Measurements from ENCODE around the gene FIP1L1. TPM values are rescaled to one million over a fixed set of nuclear protein-coding genes. Genes with fewer than 3 reads are reported as not detected.

Gene FIP1L1
- total RNA-seq, 1 donor from 2014 or later: 55.8 TPM

DNA sequence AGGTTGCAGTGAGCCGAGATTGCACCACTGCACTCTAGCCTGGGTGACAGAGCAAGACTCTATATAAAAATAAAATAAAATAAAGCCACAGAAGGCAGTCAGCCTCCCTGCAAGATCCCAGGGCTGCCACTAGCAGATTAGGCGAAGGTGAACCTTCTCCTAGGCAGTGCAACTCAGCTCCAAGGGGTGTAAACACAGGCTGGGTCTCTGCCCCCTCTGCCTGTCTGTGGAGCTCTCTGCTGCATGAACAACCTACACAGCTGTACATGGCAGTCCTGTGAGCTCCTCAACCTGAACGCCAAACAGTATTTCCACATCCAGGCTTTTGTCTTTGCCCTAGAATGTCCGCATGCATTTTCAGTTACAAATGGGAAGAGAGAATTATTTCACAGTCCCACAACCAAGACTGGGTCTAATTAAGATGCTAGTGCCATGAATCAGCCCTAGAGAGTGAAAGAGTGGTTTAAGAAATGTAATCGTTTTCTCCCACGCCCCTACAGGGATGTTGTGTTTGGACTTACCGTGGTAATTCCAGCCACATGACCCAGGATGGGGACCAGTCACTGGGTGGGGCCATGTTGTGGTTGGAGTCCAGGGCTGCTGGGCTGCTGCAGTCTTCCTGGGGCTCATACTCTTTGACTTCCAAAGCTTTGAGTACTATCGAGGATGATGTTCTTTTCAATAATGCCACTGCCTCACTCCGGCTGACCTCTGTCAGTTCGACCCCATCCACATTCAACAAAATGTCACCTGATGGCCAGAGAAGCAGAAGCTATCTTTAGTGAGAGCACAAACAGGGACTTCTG lies 99.0 kb downstream of the FIP1L1 start:
- peak; percentile 42 for DNase-seq

DNA sequence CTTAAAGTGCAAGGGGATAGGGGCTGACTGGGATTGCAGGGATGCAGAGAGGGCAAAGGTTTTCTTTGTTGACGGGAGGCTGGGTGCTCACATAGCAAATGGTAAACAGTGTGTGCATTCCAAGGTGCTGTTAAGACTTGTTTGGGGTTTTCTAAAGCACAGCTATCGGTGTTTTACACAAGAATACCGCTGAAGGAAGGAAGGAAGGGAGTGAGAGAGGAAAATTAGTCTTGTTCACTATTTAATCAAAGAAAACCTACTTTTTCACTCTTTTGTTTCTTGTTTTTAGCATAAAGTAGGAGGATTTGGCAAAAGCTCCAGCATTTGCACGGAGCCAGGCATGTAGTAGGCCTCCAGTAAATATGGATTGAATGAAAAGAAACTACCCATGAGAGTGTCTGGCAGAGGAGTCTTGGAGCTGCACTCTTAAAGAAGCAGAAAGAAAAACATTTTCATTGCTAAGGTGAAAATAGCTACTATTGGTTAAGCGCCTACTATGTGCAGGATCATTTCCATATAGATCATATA lies 99.7 kb downstream of the FIP1L1 start:
- DNase-seq: peak; percentile 54

GRCh38 chr4:53477636-53478035 lies 100.2 kb downstream of the FIP1L1 start:
- DNase-seq: no peak

DNA sequence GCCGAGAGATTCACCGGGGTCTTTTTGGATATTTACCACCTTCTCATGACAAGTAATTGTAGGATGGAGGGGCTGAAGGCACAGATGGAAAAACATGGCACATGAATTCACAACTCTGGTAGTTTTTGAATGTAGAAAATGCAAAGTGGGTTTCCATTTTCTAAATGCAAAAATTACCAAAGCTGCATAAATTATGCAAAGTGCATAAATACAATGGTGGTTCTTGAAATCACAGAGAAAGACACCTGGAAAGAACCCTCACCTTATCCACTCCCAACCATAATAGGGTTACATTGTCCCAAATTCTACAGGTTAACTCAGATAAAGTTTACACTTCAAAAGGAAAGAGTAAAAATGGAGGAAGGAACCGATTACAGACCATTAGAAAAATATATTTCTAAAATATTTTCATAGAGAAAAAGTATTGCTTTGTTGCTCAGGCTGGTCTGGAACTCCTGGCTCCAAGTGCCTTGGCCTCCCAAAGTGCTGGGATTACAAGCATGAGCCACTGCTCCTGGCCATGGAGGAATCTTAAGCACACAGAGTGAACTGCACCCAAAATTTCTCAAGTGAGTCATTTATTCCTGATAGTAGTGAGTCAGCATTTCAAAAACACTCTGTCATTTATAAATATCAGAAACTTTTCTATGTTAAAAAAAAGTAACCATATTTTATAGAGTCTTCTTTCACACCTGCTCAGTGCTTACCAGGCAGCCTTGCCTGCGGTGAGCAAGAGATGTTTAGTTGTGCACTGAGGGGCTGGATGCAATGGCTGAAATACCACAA lies 101.4 kb downstream of the FIP1L1 start:
- DNase-seq: no peak

DNA sequence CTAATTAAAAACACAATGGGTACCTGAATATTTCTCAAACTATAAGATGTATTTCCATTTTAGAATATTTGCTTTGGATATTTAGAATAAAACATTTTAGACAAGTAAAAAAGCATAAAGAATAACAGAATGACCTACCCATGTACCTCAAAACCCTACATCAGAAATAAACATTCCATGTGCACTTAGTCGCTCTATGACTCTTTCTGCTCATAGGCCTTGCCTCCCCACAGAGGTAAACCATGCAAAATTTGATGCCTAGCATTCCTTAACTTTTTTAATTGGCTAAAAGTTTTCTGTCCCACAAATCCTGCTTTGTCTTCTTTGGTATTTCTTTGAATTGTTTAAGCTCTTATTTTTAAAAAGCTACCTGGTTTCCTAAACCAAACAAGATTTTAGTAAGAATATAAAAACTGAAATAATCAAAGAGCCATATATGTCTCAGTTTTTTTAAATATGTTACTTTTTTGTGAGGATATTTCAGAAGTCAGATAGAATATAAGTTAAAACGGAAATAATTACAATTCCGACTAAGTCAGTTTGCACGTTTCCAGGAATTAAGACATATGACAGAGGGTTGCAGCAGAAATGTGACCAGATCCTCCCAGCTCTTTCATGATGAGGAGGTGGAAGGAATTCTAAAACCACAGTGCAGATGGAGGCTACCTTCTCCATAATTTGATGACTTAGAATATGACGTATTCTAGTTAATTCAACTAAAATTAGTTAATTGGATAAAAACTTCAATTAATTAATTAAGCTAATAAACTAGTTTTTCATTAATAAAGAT lies 102.5 kb downstream of the FIP1L1 start:
- DNase-seq: no peak

DNA sequence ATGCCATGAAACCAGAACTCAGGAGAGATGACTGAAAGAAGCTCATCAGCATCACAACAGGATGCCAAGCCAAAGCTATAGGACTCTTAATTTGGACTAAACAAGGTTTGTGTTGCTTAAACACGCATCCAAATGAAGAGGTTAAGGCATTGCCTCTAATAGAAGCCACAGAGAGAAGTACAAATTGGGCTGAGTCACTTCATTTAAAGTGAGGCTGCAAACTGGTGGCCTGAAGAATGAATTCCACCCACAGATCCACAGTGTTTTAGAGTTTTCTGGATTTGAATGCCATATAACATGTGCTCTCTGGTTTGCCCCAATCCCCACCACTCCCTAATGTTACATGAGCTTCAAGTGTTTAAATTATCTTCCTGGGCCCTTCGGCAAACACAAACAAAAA lies 103.5 kb downstream of the FIP1L1 start:
- no peak for DNase-seq

DNA sequence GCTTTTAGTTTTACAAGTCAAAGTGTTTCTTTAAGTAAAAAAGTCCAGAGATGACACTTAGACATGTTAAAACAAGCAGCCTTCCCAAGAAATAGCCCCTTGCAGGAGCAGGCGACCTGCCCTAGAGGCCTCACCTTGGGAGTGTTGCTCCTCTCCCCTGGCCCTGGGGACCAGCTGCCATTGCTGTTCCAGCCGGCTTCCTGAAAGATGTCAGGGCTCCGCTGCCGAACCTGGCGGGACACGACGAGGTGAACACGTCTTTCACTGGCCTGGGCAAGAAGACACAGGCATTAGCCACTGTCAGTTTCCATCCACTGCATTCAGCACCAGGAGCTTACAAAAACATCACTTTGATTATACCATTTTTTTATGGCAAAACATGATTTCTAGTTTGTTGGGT lies 104.1 kb downstream of the FIP1L1 start:
- no peak for DNase-seq

DNA sequence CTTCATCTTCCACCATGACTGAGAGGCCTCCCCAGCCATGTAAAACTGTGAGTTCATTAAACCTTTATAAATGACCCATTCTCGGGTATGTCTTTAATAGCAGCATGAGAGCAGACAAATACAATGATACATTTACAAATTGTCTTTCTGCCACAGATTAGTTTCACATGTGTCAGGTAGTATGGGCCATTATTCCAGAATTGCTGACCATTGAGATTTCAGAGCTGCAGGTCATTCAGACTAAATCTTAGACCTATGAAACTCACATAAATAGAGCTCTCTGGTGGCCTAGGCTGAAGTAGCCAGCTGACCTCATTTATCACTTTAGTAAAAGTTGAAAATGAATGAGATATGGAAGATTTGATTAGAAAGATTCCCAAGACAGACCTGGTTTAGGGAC lies 105.8 kb downstream of the FIP1L1 start:
- DNase-seq: no peak

DNA sequence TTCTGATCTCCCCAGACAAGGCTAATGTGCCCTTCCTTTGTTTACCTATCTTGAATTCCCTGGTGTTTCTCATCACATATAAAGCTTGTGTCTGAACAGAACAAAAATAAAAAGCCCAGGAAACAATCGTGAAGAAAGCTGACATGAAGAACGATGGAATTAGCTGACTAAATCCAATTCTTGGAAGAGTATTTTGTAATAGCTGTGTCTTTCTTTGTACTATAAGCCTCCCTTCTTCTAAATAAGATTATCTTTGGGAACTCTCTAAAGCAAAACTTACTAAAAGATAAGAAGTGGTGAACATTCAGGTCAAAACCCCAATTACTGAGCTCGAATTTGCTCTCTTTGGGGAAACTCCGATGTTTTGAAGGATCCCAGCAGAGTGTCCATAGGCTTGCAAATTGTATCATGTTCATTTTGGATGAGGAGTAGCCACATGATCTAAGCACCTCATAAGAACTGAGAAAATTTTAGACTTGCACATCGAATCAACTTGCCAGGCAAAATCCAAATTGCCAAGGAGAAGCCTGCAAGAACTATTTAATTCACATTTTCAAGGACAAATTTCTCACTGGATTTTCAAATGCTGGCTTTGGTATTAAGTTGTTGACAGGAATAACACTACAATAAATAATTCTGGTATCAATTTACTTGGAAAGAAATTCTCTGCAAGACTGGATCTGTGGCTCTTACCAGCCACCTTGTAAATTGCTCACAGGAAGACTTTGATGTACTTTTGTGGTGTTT lies 107.6 kb downstream of the FIP1L1 start:
- DNase-seq: no peak

- no peak for DNase-seq
Measured at GRCh38 chr4:53485658-53486040, 108.2 kb downstream of the FIP1L1 start.

DNA sequence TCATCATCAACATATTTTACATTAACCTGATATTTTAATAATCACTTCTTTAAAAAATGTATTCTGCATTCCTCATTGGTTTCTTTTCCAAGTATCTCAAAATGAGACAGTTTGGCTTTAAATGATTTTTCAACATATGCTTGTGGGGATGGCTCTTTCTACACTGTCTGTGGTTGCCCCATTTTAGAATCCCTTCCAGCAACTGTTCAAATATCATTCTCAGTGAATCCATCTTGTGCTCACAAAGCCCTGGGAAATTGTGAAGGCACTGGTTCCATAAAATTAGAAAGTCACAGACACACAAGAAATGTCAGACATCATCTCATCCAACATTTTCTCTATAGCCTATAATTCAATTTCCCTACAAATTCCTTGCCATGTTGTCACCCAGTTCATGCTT lies 110.3 kb downstream of the FIP1L1 start:
- no peak for DNase-seq

DNA sequence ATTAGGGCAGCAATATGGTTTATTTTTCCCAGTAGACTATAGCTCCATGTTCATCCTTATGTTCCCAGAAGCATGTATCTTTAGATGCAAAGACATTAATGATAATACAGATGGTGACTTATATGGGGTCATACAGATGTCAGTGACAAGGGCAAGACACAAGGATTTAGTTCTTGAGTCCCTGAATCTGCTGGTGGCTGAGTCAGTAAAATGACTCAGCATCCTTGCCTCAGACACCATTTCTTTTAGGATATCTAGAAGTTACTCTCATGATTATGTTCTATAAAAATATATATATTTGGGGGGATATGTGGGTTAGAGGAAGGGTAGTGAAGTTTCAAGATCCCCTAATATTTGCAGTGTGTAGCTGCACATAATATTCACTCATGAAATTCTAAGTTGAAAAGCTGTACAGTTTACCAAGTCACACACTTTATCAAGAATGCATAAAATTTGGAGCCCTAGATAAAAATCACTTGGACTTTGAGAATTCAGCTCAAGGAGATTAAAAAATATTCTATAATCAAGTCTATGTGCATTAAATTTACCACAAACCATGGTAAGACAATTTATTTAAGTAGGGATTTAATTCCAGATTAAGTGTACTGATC lies 111.9 kb downstream of the FIP1L1 start:
- no peak for DNase-seq

DNA sequence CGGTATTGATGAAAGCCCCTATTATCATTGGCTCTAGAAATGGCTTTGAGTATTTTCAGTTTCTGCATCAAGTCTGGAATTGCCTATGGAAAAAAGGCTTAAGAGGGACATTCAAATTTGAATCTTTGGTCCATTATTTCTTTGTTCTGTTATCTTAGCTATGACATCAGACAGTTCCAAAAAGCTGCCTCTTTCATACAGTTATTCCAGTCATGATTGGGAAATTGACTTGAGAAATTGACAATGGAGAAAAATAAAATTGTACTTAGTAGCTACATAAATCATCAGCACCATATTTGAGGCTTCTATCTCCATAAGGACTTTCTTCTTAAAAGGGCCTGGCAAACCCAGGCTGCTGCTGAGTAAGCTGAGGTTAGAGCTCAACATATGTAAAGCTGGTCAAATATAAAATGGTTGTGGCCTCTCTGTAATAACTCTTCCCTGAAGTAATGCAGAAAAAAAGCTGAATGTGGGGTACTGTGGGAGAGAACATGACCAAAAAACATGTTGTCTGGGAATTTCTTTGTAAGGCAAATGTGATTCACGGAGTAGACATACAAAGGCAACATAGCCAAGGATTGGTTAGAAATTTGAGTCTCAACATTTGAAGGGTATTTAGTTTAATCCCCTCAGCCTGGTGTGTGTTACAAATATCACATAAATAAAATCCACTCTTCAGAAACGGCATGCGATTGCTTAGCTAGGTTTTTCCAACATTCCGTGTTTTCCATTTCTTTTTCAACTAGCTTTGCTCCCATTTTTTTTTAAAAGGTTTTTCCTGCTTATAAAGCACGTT lies 112.9 kb downstream of the FIP1L1 start:
- DNase-seq: peak; percentile 97

- peak; percentile 97 for DNase-seq
Measured at GRCh38 chr4:53490965-53491622, 113.7 kb downstream of the FIP1L1 start.

- no peak for DNase-seq
Measured at GRCh38 chr4:53494851-53495250, 117.4 kb downstream of the FIP1L1 start.

GRCh38 chr4:53497487-53498244 lies 120.2 kb downstream of the FIP1L1 start:
- DNase-seq: peak; percentile 80

- peak; percentile 61 for DNase-seq
Measured at GRCh38 chr4:53498706-53499105, 121.3 kb downstream of the FIP1L1 start.

DNA sequence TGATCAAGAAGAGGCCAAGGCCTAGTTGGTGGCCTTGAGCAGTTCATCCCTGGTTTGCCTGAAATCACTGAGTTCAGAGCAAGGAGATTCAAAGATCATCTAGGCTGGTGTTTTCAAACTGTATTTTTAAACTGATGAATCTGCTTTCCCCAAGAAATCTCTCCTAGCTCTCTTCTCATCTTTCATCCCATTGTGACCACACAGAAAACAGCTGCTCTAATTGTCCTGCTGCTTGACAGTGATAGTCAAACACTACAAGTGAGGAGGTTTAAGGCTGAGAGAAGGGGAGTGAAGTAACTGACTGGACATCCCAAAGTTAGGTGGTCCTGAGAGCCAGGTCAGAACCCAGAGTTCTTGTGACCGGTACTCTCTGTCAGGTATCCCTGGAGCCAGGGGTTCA lies 122.3 kb downstream of the FIP1L1 start:
- no peak for DNase-seq

DNA sequence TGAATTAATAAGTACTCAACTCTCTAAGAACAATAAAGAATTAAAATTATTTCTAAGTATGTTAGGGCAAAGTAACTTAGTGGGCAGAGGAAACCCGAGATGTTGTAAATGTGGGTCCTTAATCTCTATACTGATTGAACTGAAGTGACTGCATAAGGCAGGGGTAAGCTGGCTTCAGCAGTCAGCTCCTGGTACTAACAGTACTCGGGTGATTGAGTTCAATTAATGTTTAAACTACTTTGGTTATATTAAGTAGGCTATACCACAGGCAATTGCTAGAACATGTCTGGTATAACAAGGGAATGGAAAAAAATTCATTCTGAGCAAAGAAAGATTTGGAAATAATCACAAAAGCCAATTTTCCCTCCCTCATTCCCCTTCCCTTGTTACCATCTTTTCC lies 123.1 kb downstream of the FIP1L1 start:
- no peak for DNase-seq

Data from skin of body (tissue), 2 donors.